Testis (tissue), 2 donors: ENCODE results near the gene HEBP2.

Source experiments
- CTCF ChIP-seq, 3 experiments: fragments of 450-650 bp in 2 of 3; fragments of 200-600 bp in 1 of 3; sonication (generic) in 1 of 3; IDR thresholded peaks; one replicate each; pipeline ENCODE4 v1.5.1; 2016 to 2019; ENCODE audit warnings: antibody characterized with exemption in 3 of 3, mild to moderate bottlenecking in 2 of 3, moderate library complexity in 1 of 3
- POLR2A ChIP-seq: fragments of 450-650 bp; IDR thresholded peaks from one replicate; pipeline ENCODE4 v1.6.1; 2017; ENCODE audit warnings: antibody characterized with exemption, mild to moderate bottlenecking, moderate library complexity

- TF ChIP-seq CTCF (IDR thresholded peaks at IDR 0.05) (no peak), POLR2A (no peak)
Measured at GRCh38 chr6:138406443-138406842, 2.4 kb downstream of the HEBP2 start.
